OCI-LY3 (cell line): ENCODE measurements around the gene ZBED3.
A peak's percentile ranks its signal among the peaks of the same experiment; 100 is the strongest.

ENCODE experiments used
- H2AFZ ChIP-seq: fragments of 200-600, 300-600 bp; shearing (Covaris generic); 2 replicates; pipeline ENCODE4 v1.6.0; 2014; ENCODE audit warnings: antibody characterized with exemption, low read depth, low read length
- H3K27ac ChIP-seq: fragments of 200-600, 300-600 bp; sonication (generic); 2 replicates; pipeline ENCODE4 v1.5.1; 2014; ENCODE audit warnings: mild to moderate bottlenecking, low read length, moderate library complexity, mixed read lengths
- H3K27me3 ChIP-seq: fragments of 200-600, 300-600 bp; sonication (generic); 2 replicates; pipeline ENCODE4 v1.6.1; 2014; ENCODE audit warnings: low read depth, low read length, mixed read lengths
- H3K36me3 ChIP-seq: fragments of 200-600, 300-600 bp; sonication (generic); replicated peaks from 2 replicates; pipeline ENCODE3; 2014; ENCODE audit warnings: low read depth, low read length, mixed read lengths
- H3K4me1 ChIP-seq: fragments of 300-600, 200-600 bp; sonication (generic); 2 replicates; pipeline ENCODE4 v1.6.1; 2014; ENCODE audit warnings: low read length, mixed read lengths
- H3K4me2 ChIP-seq: fragments of 200-600, 300-600 bp; sonication (generic); 2 replicates; pipeline ENCODE4 v1.6.1; 2014; ENCODE audit warnings: low read length, mixed read lengths
- H3K4me3 ChIP-seq: fragments of 300-600, 200-600 bp; sonication (generic); 2 replicates; pipeline ENCODE4 v1.5.1; 2014; ENCODE audit warnings: antibody characterized with exemption, mild to moderate bottlenecking, low read length, moderate library complexity
- H3K79me2 ChIP-seq: fragments of 300-600, 200-600 bp; shearing (Covaris generic); 2 replicates; pipeline ENCODE4 v1.6.1; 2014; ENCODE audit warnings: mild to moderate bottlenecking, low read length, mixed read lengths
- H3K9ac ChIP-seq: fragments of 300-600, 200-600 bp; shearing (Covaris generic); 2 replicates; pipeline ENCODE4 v1.6.0; 2014; ENCODE audit warnings: mild to moderate bottlenecking, low read length, moderate library complexity
- H3K9me3 ChIP-seq: fragments of 200-600, 300-600 bp; shearing (Covaris generic); 2 replicates; pipeline ENCODE4 v1.6.1; 2014; ENCODE audit warnings: low read length, mixed read lengths; ENCODE audit not compliant: insufficient read depth
- H4K20me1 ChIP-seq: fragments of 200-600, 300-600 bp; sonication (generic); 2 replicates; pipeline ENCODE4 v1.6.1; 2016; ENCODE audit warnings: low read length, mixed read lengths; ENCODE audit not compliant: insufficient read depth
- CTCF ChIP-seq: fragments of 200-600, 300-600 bp; sonication (generic); IDR thresholded peaks from 2 replicates; pipeline ENCODE4 v1.5.1; 2014; ENCODE audit warnings: antibody characterized with exemption, low read length, low read depth
- EZH2phosphoT487 ChIP-seq: fragments of 200-600 bp; shearing (Covaris generic); IDR thresholded peaks from 2 replicates; pipeline ENCODE4 v1.6.1; 2018; ENCODE audit warnings: antibody characterized with exemption, mixed run types, low read depth

The ZBED3 gene

GRCh38 chr5:77030097-77031071 lies 56.7 kb downstream of the ZBED3 start, which contains the start of gene AGGF1:
Gene AGGF1 (plus strand): TSS chr5:77030404. CDS start chr5:77030767, 363 bp downstream.
- peak within 1 kb of the TSS; percentile 92 for H2AFZ ChIP-seq
- H3K27ac ChIP-seq: peak within 1 kb of the TSS; percentile 48
- H3K9ac ChIP-seq: peak within 1 kb of the TSS; percentile 83
- peaks cover 15% of the 10 kb centered on the region for H3K36me3 ChIP-seq
- peak within 1 kb of the TSS; percentile 77 for H3K4me2 ChIP-seq
- peaks cover 32% of the 10 kb centered on the region for H3K79me2 ChIP-seq
- H3K27me3 ChIP-seq: no peaks in the 10 kb centered on the region
- peaks cover 13% of the 10 kb centered on the region for H3K4me1 ChIP-seq
- TF ChIP-seq EZH2phosphoT487 (no peak), CTCF (no peak)
- H3K9me3 ChIP-seq: peaks cover 11% of the 10 kb centered on the region; the same call in 1 of the 2 replicates
- peak within 1 kb of the TSS; percentile 84 for H3K4me3 ChIP-seq
- H4K20me1 ChIP-seq: peaks cover 3% of the 10 kb centered on the region; the same call in 1 of the 2 replicates

GRCh38 chr5:77029376-77029885 lies 57.7 kb downstream of the ZBED3 start:
- Histone ChIP-seq H2AFZ (peak overlapping the region; percentile 92), H3K9ac (0 out of 2 replicates have a peak overlapping the region, but pooled peaks have one; percentile 83), H4K20me1 (peaks cover 3% of the 10 kb centered on the region; the same call in 1 of the 2 replicates), H3K27ac (no peak overlapping the region), H3K9me3 (peaks cover 11% of the 10 kb centered on the region; the same call in 1 of the 2 replicates), H3K36me3 (peaks cover 10% of the 10 kb centered on the region), H3K4me3 (peak overlapping the region; percentile 84), H3K4me2 (peak overlapping the region; percentile 77), H3K4me1 (peaks cover 13% of the 10 kb centered on the region), H3K27me3 (no peaks in the 10 kb centered on the region), H3K79me2 (peaks cover 32% of the 10 kb centered on the region)
- TF ChIP-seq EZH2phosphoT487 (no peak), CTCF (no peak)

- H3K4me2 ChIP-seq: no peak overlapping the region
- H3K79me2 ChIP-seq: peaks cover 32% of the 10 kb centered on the region
- TF ChIP-seq EZH2phosphoT487 (no peak), CTCF (no peak)
- H3K27me3 ChIP-seq: no peaks in the 10 kb centered on the region
- no peak overlapping the region for H3K9ac ChIP-seq
- H4K20me1 ChIP-seq: peaks cover 3% of the 10 kb centered on the region; the same call in 1 of the 2 replicates
- no peak overlapping the region for H2AFZ ChIP-seq
- H3K4me3 ChIP-seq: no peak overlapping the region
- peaks cover 10% of the 10 kb centered on the region for H3K36me3 ChIP-seq
- peaks cover 11% of the 10 kb centered on the region; the same call in 1 of the 2 replicates for H3K9me3 ChIP-seq
- peaks cover 13% of the 10 kb centered on the region for H3K4me1 ChIP-seq
- H3K27ac ChIP-seq: no peak overlapping the region
These were observed 58.3 kb downstream of the ZBED3 start for GRCh38 chr5:77028631-77029375.
